ENCODE data around the gene DDX51.

- no peak for TF ChIP-seq EZH2 (IDR thresholded peaks at IDR 0.05; ENCODE audit: borderline replicate concordance, insufficient read depth, low read depth, low read length, poor library complexity, severe bottlenecking)
- TF ChIP-seq, protein P1, sequence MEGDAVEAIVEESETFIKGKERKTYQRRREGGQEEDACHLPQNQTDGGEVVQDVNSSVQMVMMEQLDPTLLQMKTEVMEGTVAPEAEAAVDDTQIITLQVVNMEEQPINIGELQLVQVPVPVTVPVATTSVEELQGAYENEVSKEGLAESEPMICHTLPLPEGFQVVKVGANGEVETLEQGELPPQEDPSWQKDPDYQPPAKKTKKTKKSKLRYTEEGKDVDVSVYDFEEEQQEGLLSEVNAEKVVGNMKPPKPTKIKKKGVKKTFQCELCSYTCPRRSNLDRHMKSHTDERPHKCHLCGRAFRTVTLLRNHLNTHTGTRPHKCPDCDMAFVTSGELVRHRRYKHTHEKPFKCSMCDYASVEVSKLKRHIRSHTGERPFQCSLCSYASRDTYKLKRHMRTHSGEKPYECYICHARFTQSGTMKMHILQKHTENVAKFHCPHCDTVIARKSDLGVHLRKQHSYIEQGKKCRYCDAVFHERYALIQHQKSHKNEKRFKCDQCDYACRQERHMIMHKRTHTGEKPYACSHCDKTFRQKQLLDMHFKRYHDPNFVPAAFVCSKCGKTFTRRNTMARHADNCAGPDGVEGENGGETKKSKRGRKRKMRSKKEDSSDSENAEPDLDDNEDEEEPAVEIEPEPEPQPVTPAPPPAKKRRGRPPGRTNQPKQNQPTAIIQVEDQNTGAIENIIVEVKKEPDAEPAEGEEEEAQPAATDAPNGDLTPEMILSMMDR (IDR thresholded peaks at IDR 0.05), result no peak
These were observed 19.2 kb downstream of the DDX51 start for GRCh38 chr12:132124766-132125425.

Measured in B cell (primary cell).